ENCODE results near the gene NAA10.

DNA sequence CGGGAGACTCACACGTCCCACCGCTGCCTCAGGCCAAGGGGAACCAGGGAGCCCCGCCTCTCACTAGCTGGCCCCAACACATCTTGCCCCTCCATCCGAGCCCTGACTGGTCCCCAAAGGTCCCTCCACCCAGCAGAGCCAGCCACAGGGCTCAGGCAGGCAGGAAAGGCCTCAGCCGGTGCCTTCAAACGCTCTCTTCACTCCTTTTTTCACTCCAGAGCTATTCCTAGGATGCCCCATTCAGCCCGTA, 7.2 kb downstream of the NAA10 start:
- TF ChIP-seq, protein P1, sequence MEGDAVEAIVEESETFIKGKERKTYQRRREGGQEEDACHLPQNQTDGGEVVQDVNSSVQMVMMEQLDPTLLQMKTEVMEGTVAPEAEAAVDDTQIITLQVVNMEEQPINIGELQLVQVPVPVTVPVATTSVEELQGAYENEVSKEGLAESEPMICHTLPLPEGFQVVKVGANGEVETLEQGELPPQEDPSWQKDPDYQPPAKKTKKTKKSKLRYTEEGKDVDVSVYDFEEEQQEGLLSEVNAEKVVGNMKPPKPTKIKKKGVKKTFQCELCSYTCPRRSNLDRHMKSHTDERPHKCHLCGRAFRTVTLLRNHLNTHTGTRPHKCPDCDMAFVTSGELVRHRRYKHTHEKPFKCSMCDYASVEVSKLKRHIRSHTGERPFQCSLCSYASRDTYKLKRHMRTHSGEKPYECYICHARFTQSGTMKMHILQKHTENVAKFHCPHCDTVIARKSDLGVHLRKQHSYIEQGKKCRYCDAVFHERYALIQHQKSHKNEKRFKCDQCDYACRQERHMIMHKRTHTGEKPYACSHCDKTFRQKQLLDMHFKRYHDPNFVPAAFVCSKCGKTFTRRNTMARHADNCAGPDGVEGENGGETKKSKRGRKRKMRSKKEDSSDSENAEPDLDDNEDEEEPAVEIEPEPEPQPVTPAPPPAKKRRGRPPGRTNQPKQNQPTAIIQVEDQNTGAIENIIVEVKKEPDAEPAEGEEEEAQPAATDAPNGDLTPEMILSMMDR (IDR thresholded peaks at IDR 0.05), result no peak
- no peak for TF ChIP-seq POLR2AphosphoS5 (IDR thresholded peaks at IDR 0.05)
